Measurements from ENCODE around the gene MEX3D.

- TF ChIP-seq CTCF (IDR thresholded peaks at IDR 0.05; ENCODE audit: low read depth, low read length, missing input control) (no peak), JUND (IDR thresholded peaks at IDR 0.05) (no peak), ATF3 (IDR thresholded peaks at IDR 0.05) (no peak), SP1 (IDR thresholded peaks at IDR 0.05) (no peak), GABPA (IDR thresholded peaks at IDR 0.05 in 1 of 2, conservative IDR thresholded peaks at IDR 0.05 in 1 of 2) (no peak), TAF1 (conservative IDR thresholded peaks at IDR 0.05) (no peak), ZBTB33 (IDR thresholded peaks at IDR 0.05) (no peak), RAD21 (IDR thresholded peaks at IDR 0.05) (no peak)
Observed at GRCh38 chr19:1540365-1540925, 27.7 kb downstream of the MEX3D start.
